GM11168 (cell line): ENCODE measurements around the gene HAVCR1.
"Not testable (repeated sequence)": the region's sequence is repeated elsewhere in the genome, so short reads cannot be mapped to it uniquely, and the experiment has no call there.

Experiments used
- in situ Hi-C: fragments of 300-500 bp; cut with MboI; formaldehyde crosslinking; loops from one replicate; pipeline ENCODE4 v1.12.0; 2022; ENCODE audit warnings: low sequenced_read_pairs; ENCODE audit not compliant: unreplicated experiment

The HAVCR1 gene

DNA sequence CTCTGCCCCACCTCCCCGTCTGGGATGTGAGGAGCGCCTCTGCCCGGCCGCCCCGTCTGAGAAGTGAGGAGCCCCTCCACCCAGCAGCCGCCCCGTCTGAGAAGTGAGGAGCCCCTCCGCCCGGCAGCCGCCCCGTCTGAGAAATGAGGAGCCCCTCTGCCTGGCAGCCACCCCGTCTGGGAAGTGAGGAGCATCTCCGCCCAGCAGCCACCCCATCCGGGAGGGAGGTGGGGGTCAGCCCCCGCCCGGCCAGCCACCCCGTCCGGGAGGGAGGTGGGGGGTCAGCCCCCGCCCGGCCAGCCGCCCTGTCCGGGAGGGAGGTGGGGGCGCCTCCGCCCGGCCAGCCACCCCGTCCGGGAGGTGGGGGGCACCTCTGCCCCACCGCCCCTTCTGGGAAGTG lies 44.8 kb downstream of the HAVCR1 start:
- in situ Hi-C loops: not testable (repeated sequence)

- in situ Hi-C loops: no loop called here
Measured at GRCh38 chr5:157006262-157006661, 52.7 kb downstream of the HAVCR1 start.

GRCh38 chr5:157004893-157005551 lies 53.9 kb downstream of the HAVCR1 start:
- in situ Hi-C loops: no loop called here

- in situ Hi-C loops: no loop called here
Measured at GRCh38 chr5:156991714-156992113, 67.2 kb downstream of the HAVCR1 start.

DNA sequence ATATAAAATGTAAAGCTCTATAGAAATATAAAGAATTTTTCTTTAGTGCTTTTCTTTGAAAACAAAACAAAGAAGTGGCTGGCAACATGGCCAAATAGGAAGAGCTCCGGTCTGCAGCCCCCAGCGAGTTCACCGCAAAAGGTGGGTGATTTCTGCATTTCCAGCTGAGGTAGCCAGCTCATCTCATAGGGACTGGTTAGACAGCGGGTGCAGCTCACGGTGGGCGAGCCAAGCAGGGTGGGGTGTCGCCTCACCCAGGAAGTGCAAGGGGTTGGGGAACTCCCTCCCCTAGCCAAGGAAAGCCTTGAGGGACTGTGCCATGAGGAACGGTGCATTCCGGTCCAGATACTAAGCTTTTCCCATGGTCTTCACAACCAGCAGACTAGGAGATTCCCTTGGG lies 74.9 kb downstream of the HAVCR1 start:
- in situ Hi-C loops: no loop called here

- in situ Hi-C loops: no loop called here
Measured at GRCh38 chr5:156981481-156981880, 77.4 kb downstream of the HAVCR1 start.
